PC-9 (cell line): ENCODE measurements around the gene OR4C46. TPM values are rescaled to one million over a fixed set of nuclear protein-coding genes. Genes with fewer than 3 reads are reported as not detected.

Experiments
- BruUV-seq: library from RNA; stranded (reverse); fragments of 400-500 nt; replicated peaks from 2 replicates; lab custom pipeline; 2021; lab: Mats Ljungman, UMichigan
- CTCF ChIA-PET: fragments of 300-600 bp; sonication (Branson Sonifier 250); formaldehyde crosslinking; loops from one replicate; lab custom pipeline; 2022; ENCODE audit warnings: antibody characterized with exemption; lab: Charles Lee
- POLR2A ChIA-PET: fragments of 300-600 bp; sonication (Branson Sonifier 250); formaldehyde crosslinking; loops from one replicate; lab custom pipeline; 2022; ENCODE audit warnings: antibody characterized with exemption; ENCODE audit not compliant: unreplicated experiment; lab: Charles Lee
- DNase-seq, 2 experiments: peaks; one replicate each; pipeline versions ENCODE4 v3.0.0 to v3.0.0-alpha.2; 2015 to 2022; ENCODE audit warnings: mixed read lengths in 1 of 2
- H2AFZ ChIP-seq: fragments of 200-600 bp; sonication (generic); 2 replicates; pipeline ENCODE4 v1.8.1; 2017; ENCODE audit warnings: antibody characterized with exemption
- H3F3A ChIP-seq: fragments of 200-600 bp; sonication (generic); 2 replicates; pipeline ENCODE4 v1.8.1; 2017; ENCODE audit warnings: antibody characterized with exemption, mild to moderate bottlenecking, low read depth; ENCODE audit not compliant: insufficient read depth
- H3K27ac ChIP-seq: fragments of 200-600 bp; sonication (generic); 2 replicates; pipeline ENCODE4 v1.6.1; 2016; ENCODE audit warnings: mixed run types
- H3K27me3 ChIP-seq: fragments of 200-600 bp; sonication (generic); 2 replicates; pipeline ENCODE4 v1.6.1; 2016; ENCODE audit warnings: low read depth, mixed run types; ENCODE audit not compliant: insufficient read depth
- H3K36me3 ChIP-seq: fragments of 200-600 bp; sonication (generic); 2 replicates; pipeline ENCODE4 v1.6.1; 2016; ENCODE audit warnings: low read depth, mixed run types
- H3K4me1 ChIP-seq: fragments of 200-600 bp; sonication (generic); replicated peaks from 2 replicates; pipeline ENCODE4 v1.6.1; 2016; ENCODE audit warnings: mixed run types; ENCODE audit not compliant: insufficient read depth
- H3K4me2 ChIP-seq: fragments of 200-600 bp; sonication (generic); 2 replicates; pipeline ENCODE4 v1.6.1; 2017; ENCODE audit warnings: mixed run types
- H3K4me3 ChIP-seq: fragments of 200-600 bp; sonication (generic); 2 replicates; pipeline ENCODE4 v1.6.1; 2016; ENCODE audit warnings: mixed run types
- H3K79me2 ChIP-seq: fragments of 200-600 bp; sonication (generic); 2 replicates; pipeline ENCODE4 v1.6.1; 2017; ENCODE audit warnings: low read depth, mixed run types
- H3K9me2 ChIP-seq: fragments of 200-600 bp; sonication (generic); 2 replicates; pipeline ENCODE4 v1.8.1; 2017; ENCODE audit warnings: mild to moderate bottlenecking; ENCODE audit not compliant: insufficient read depth
- H3K9me3 ChIP-seq: fragments of 200-600 bp; sonication (generic); 2 replicates; pipeline ENCODE4 v1.8.1; 2016; ENCODE audit warnings: low read depth; ENCODE audit not compliant: insufficient read depth
- H4K20me1 ChIP-seq: fragments of 200-600 bp; sonication (generic); 2 replicates; pipeline ENCODE4 v1.8.1; 2017; ENCODE audit not compliant: insufficient read depth
- EZH2 ChIP-seq: fragments of 200-600 bp; sonication (generic); IDR thresholded peaks from 2 replicates; pipeline ENCODE4 v1.8.0; 2017; ENCODE audit warnings: antibody characterized with exemption, low read depth
- intact Hi-C: fragments of 100-400 bp; cut with micrococcal nuclease; formaldehyde crosslinking; loops from one replicate; pipeline ENCODE4 v1.10.0; 2022; ENCODE audit not compliant: unreplicated experiment
- total RNA-seq: library from RNA; stranded (reverse); gene quantifications from 2 replicates; pipeline ENCODE4 v1.2.3, GENCODE V29; 2021
- TF ChIP-seq, protein P1 (sequence below): fragments of 200-600 bp; sonication (generic); conservative IDR thresholded peaks from 2 replicates; pipeline ENCODE4 v1.6.1; 2017; ENCODE audit warnings: mixed run types, antibody characterized with exemption, mild to moderate bottlenecking, moderate library complexity

Gene OR4C46
- total RNA-seq, 1 experiment from 2014 or later, result not detected

DNA sequence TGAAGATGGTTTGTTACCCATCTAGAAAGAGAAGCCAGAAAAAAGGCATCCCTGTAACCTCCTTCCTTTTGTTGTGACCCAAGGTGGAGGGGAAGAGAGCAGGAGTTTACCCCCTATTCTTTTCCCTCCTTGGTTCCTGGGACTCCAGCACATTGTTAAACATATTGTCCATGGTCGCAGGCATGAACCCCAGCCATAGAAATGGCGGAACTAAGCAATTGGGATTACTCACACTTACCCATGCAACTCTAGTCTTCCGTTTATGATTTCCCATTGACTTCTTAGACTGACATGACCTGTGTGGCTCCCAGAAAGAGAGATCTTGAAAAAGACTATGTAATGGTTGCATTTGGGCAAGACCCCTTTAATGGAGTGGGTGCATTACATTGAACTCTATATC lies 45.4 kb downstream of the OR4C46 start:
- CTCF ChIA-PET, result no interaction called here
- no TSS peak for BruUV-seq
- POLR2A ChIA-PET, result no interaction called here

More for the DNA sequence above, 45.4 kb downstream of the OR4C46 start:
- Histone ChIP-seq H3K79me2 (no peaks in the 10 kb centered on the region), H3K27ac (no peak overlapping the region), H3K4me3 (no peak overlapping the region), H3F3A (no peaks in the 10 kb centered on the region), H3K36me3 (no peaks in the 10 kb centered on the region), H2AFZ (no peak overlapping the region), H3K4me1 (no peaks in the 10 kb centered on the region), H3K9me3 (peaks cover 2% of the 10 kb centered on the region; the same call in 1 of the 2 replicates), H3K9me2 (no peaks in the 10 kb centered on the region), H4K20me1 (no peaks in the 10 kb centered on the region), H3K27me3 (no peaks in the 10 kb centered on the region), H3K4me2 (no peak overlapping the region)
- intact Hi-C loops, result no loop called here
- TF ChIP-seq, protein P1, sequence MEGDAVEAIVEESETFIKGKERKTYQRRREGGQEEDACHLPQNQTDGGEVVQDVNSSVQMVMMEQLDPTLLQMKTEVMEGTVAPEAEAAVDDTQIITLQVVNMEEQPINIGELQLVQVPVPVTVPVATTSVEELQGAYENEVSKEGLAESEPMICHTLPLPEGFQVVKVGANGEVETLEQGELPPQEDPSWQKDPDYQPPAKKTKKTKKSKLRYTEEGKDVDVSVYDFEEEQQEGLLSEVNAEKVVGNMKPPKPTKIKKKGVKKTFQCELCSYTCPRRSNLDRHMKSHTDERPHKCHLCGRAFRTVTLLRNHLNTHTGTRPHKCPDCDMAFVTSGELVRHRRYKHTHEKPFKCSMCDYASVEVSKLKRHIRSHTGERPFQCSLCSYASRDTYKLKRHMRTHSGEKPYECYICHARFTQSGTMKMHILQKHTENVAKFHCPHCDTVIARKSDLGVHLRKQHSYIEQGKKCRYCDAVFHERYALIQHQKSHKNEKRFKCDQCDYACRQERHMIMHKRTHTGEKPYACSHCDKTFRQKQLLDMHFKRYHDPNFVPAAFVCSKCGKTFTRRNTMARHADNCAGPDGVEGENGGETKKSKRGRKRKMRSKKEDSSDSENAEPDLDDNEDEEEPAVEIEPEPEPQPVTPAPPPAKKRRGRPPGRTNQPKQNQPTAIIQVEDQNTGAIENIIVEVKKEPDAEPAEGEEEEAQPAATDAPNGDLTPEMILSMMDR, result no peak
- no peak for TF ChIP-seq EZH2
- no peak for DNase-seq

Other genes starting within 250 kb of the OR4C46 start
- not detected in 2 replicates for gene OR4A5, start 102.8 kb upstream of the OR4C46 start, total RNA-seq